Stimulated activated CD8-positive, alpha-beta memory T cell treated with anti-CD3 and anti-CD28 coated beads, Interleukin-7, amount 100 ng/mL, for 48 hours (primary cell): ENCODE measurements around the gene CLCA1.

ENCODE experiments used
- DNase-seq, 2 donors: peaks; one replicate each; pipeline ENCODE4 v3.0.0-alpha.2; 2020; ENCODE audit warnings: low read depth in 1 of 2; ENCODE audit errors: extremely low read depth in 1 of 2

The CLCA1 gene

GRCh38 chr1:86548839-86549238 is 80.1 kb downstream of the CLCA1 start:
- no peak for DNase-seq
